ENCODE data around the gene COL6A3. TPM values are rescaled to one million over a fixed set of nuclear protein-coding genes. Genes with fewer than 3 reads are reported as not detected.

Gene COL6A3
- total RNA-seq, 2 experiments from 2014 or later: 1.3 TPM

- ChIA-PET POLR2A (no interaction called here), CTCF (interaction anchor here (1.3 kb wide), 1 partner anchor 11 kb away, joined by 3 read pairs; no protein-coding TSS in a partner anchor)
- Mint-ChIP-seq H3K9me3 (no peaks in the 10 kb centered on the region), H3K27ac (no peak overlapping the region), H3K27me3 (peaks cover 55% of the 10 kb centered on the region), H3K4me1 (ENCODE audit: low read depth) (peaks cover 10% of the 10 kb centered on the region), H3K4me3 (no peak overlapping the region), H3K36me3 (ENCODE audit: low read depth) (no peaks in the 10 kb centered on the region)
- DNase-seq: no peak
- Histone ChIP-seq H3K4me1 (ENCODE audit: insufficient read depth, low read length) (peaks cover 4% of the 10 kb centered on the region), H3K27me3 (ENCODE audit: control insufficient read depth in 1 of 2, insufficient read depth in 2 of 2, low read length in 2 of 2) (peaks cover 30 to 35% of the 10 kb centered on the region in 2 experiments), H3K27ac (ENCODE audit: low read depth in 1 of 2, low read length in 2 of 2) (no peak overlapping the region), H3K9me3 (ENCODE audit: control insufficient read depth in 1 of 2, insufficient read depth in 1 of 2, low read length in 2 of 2) (peaks cover 5% of the 10 kb centered on the region in 2 experiments), H3K36me3 (ENCODE audit: insufficient read depth, low read length) (no peaks in the 10 kb centered on the region), H3K4me3 (ENCODE audit: low read length) (no peak overlapping the region)
- intact Hi-C loops (cut with DNase I, micrococcal nuclease): no loop called here
- no peak for ATAC-seq (ENCODE audit: poor library complexity)
- no peak for TF ChIP-seq CTCF (IDR thresholded peaks at IDR 0.05)
Observed at GRCh38 chr2:237289139-237289538, 124.8 kb downstream of the COL6A3 start.

GRCh38 chr2:237287872-237288271 is 126.1 kb downstream of the COL6A3 start:
- H3K4me1 Mint-ChIP-seq (ENCODE audit: low read depth): peaks cover 10% of the 10 kb centered on the region
- ATAC-seq (ENCODE audit: poor library complexity): no peak
- no peak for TF ChIP-seq CTCF (IDR thresholded peaks at IDR 0.05)
- H3K27me3 ChIP-seq (ENCODE audit: control insufficient read depth in 1 of 2, insufficient read depth in 2 of 2, low read length in 2 of 2): peaks cover 32 to 35% of the 10 kb centered on the region in 2 experiments
- intact Hi-C loops (cut with DNase I, micrococcal nuclease): no loop called here
- no peak overlapping the region for H3K4me3 Mint-ChIP-seq
- no peak overlapping the region for H3K27ac ChIP-seq (ENCODE audit: low read depth in 1 of 2, low read length in 2 of 2)
- no peaks in the 10 kb centered on the region for H3K36me3 ChIP-seq (ENCODE audit: insufficient read depth, low read length)
- DNase-seq: no peak
- no peak overlapping the region for H3K4me3 ChIP-seq (ENCODE audit: low read length)
- peaks cover 4% of the 10 kb centered on the region for H3K4me1 ChIP-seq (ENCODE audit: insufficient read depth, low read length)
- no peaks in the 10 kb centered on the region for H3K36me3 Mint-ChIP-seq (ENCODE audit: low read depth)
- POLR2A ChIA-PET: no interaction called here
- CTCF ChIA-PET: no interaction called here
- peaks cover 3 to 5% of the 10 kb centered on the region in 2 experiments for H3K9me3 ChIP-seq (ENCODE audit: control insufficient read depth in 1 of 2, insufficient read depth in 1 of 2, low read length in 2 of 2)
- H3K27me3 Mint-ChIP-seq: peaks cover 46% of the 10 kb centered on the region
- no peaks in the 10 kb centered on the region for H3K9me3 Mint-ChIP-seq
- H3K27ac Mint-ChIP-seq: no peak overlapping the region

- H3K4me1 Mint-ChIP-seq (ENCODE audit: low read depth): no peaks in the 10 kb centered on the region
- H3K27me3 Mint-ChIP-seq: peaks cover 31% of the 10 kb centered on the region
- Histone ChIP-seq H3K4me1 (ENCODE audit: insufficient read depth, low read length) (no peaks in the 10 kb centered on the region), H3K36me3 (ENCODE audit: insufficient read depth, low read length) (no peaks in the 10 kb centered on the region), H3K27ac (ENCODE audit: low read depth in 1 of 2, low read length in 2 of 2) (no peak overlapping the region), H3K4me3 (ENCODE audit: low read length) (no peak overlapping the region), H3K9me3 (ENCODE audit: control insufficient read depth in 1 of 2, insufficient read depth in 1 of 2, low read length in 2 of 2) (peaks cover 0 to 5% of the 10 kb centered on the region in 2 experiments), H3K27me3 (ENCODE audit: control insufficient read depth in 1 of 2, insufficient read depth in 2 of 2, low read length in 2 of 2) (peaks cover 13 to 16% of the 10 kb centered on the region in 2 experiments)
- no peak overlapping the region for H3K4me3 Mint-ChIP-seq
- ChIA-PET POLR2A (no interaction called here), CTCF (no interaction called here)
- DNase-seq (no peak), ATAC-seq (ENCODE audit: poor library complexity) (no peak)
- no peak overlapping the region for H3K27ac Mint-ChIP-seq
- no peaks in the 10 kb centered on the region for H3K9me3 Mint-ChIP-seq
- intact Hi-C loops (cut with DNase I, micrococcal nuclease): no loop called here
- no peak for TF ChIP-seq CTCF (IDR thresholded peaks at IDR 0.05)
- H3K36me3 Mint-ChIP-seq (ENCODE audit: low read depth): no peaks in the 10 kb centered on the region
Observed at GRCh38 chr2:237283131-237283928, 130.6 kb downstream of the COL6A3 start.
